ENCODE results near the gene CAPN12. TPM values are rescaled to one million over a fixed set of nuclear protein-coding genes. Genes with fewer than 3 reads are reported as not detected.

CAPN12 gene
- total and polyA plus RNA-seq, 12 donors = 0.15 to 3.6 (median 0.63) TPM

- intact Hi-C loops (cut with DNase I) = loop anchor here in 5 of 10 donors (5.0 to 10.0 kb wide), 4 partner anchors 33 to 200 kb away; partner anchors contain the start of genes HNRNPL (in 1 of the 5), MRPS12 (in 1 of the 5) and SARS2 (in 1 of the 5)
- H3K9me3 ChIP-seq = no peaks in the 10 kb centered on the region
- no peaks in the 10 kb centered on the region for H3K27me3 ChIP-seq
- peak overlapping the region in 9 of 10 donors; percentile 18 to 79 (median 55) for H3K27ac ChIP-seq
- TF ChIP-seq CTCF (IDR thresholded peaks at IDR 0.05) = no peak
- WGBS, 2 donors = 68 to 69% methylated on average over 13 of the region's 13 CpGs
- peaks cover 3 to 54% (median 33%) of the 10 kb centered on the region in 9 donors for H3K4me1 ChIP-seq
- no peak for DNase-seq
- H3K36me3 ChIP-seq = peaks cover 0 to 27% (median 11%) of the 10 kb centered on the region in 9 donors
- H3K4me3 ChIP-seq = peak overlapping the region in 1 of 10 donors; percentile 36
- ATAC-seq = peak in 6 of 8 donors; percentile 3 to 21 (median 8)
Measured at GRCh38 chr19:38734426-38735256, 9.6 kb downstream of the CAPN12 start.

GRCh38 chr19:38734176-38734425 is 10.2 kb downstream of the CAPN12 start:
- peaks cover 0 to 33% (median 15%) of the 10 kb centered on the region in 9 donors for H3K36me3 ChIP-seq
- peak in 2 of 8 donors; percentile 0 for ATAC-seq
- WGBS, 2 donors = 64 to 71% methylated on average over 4 of the region's 4 CpGs
- intact Hi-C loops (cut with DNase I) = loop anchor here in 5 of 10 donors (5.0 to 10.0 kb wide), 4 partner anchors 33 to 201 kb away; partner anchors contain the start of genes HNRNPL (in 1 of the 5), MRPS12 (in 1 of the 5) and SARS2 (in 1 of the 5)
- no peak for DNase-seq
- H3K27me3 ChIP-seq = no peaks in the 10 kb centered on the region
- H3K27ac ChIP-seq = peak overlapping the region in 8 of 10 donors; percentile 18 to 79 (median 62)
- TF ChIP-seq CTCF (IDR thresholded peaks at IDR 0.05) = no peak
- no peaks in the 10 kb centered on the region for H3K9me3 ChIP-seq
- H3K4me3 ChIP-seq = peak overlapping the region in 1 of 10 donors; percentile 36
- peaks cover 4 to 59% (median 38%) of the 10 kb centered on the region in 9 donors for H3K4me1 ChIP-seq

- WGBS, 2 donors = 68 to 71% methylated on average over 6 of the region's 6 CpGs
- ATAC-seq (peak in 6 of 8 donors; percentile 0 to 5 (median 1)), DNase-seq (peak in 1 of 2 donors; percentile 18)
- Histone ChIP-seq H3K36me3 (peaks cover 0 to 37% (median 20%) of the 10 kb centered on the region in 9 donors), H3K9me3 (no peaks in the 10 kb centered on the region), H3K27me3 (no peaks in the 10 kb centered on the region), H3K4me3 (peak overlapping the region in 1 of 10 donors; percentile 36), H3K27ac (peak overlapping the region in 8 of 10 donors; percentile 18 to 79 (median 64)), H3K4me1 (peaks cover 4 to 64% (median 38%) of the 10 kb centered on the region in 9 donors)
- intact Hi-C loops (cut with DNase I) = loop anchor here in 5 of 10 donors (5.0 to 10.0 kb wide), 4 partner anchors 34 to 201 kb away; partner anchors contain the start of genes HNRNPL (in 1 of the 5), MRPS12 (in 1 of the 5) and SARS2 (in 1 of the 5)
- TF ChIP-seq CTCF (IDR thresholded peaks at IDR 0.05) = no peak
Measured at GRCh38 chr19:38733493-38734175, 10.6 kb downstream of the CAPN12 start.

GRCh38 chr19:38733241-38733492 is 11.1 kb downstream of the CAPN12 start:
- intact Hi-C loops (cut with DNase I) = loop anchor here in 5 of 10 donors (5.0 to 10.0 kb wide), 4 partner anchors 34 to 202 kb away; partner anchors contain the start of genes HNRNPL (in 1 of the 5), MRPS12 (in 1 of the 5) and SARS2 (in 1 of the 5)

More at GRCh38 chr19:38733241-38733492, 11.1 kb downstream of the CAPN12 start:
- Histone ChIP-seq H3K9me3 (no peaks in the 10 kb centered on the region), H3K36me3 (peaks cover 0 to 40% (median 23%) of the 10 kb centered on the region in 9 donors), H3K4me3 (no peak overlapping the region), H3K27me3 (no peaks in the 10 kb centered on the region), H3K27ac (peak overlapping the region in 8 of 10 donors; percentile 18 to 79 (median 64)), H3K4me1 (peaks cover 4 to 67% (median 38%) of the 10 kb centered on the region in 9 donors)
- 93 to 100% methylated on average over 1 of the region's 1 CpG for WGBS, 2 donors
- DNase-seq = no peak
- ATAC-seq = no peak
- TF ChIP-seq CTCF (IDR thresholded peaks at IDR 0.05) = no peak

Data from heart right ventricle (tissue), 16 donors.